Karpas-422 (cell line): ENCODE measurements around the gene ZNG1F. TPM values are rescaled to one million over a fixed set of nuclear protein-coding genes. Genes with fewer than 3 reads are reported as not detected.
"Not testable (repeated sequence)": the region's sequence is repeated elsewhere in the genome, so short reads cannot be mapped to it uniquely, and the experiment has no call there.

ENCODE experiments used
- DNase-seq: peaks from one replicate; pipeline ENCODE4 v3.0.0-alpha.2; 2015
- H2AFZ ChIP-seq: fragments of 200-600 bp; sonication (generic); 2 replicates; pipeline ENCODE4 v1.6.1; 2014; ENCODE audit warnings: antibody characterized with exemption, low read length, mixed read lengths
- H3K27ac ChIP-seq: fragments of 200-600 bp; sonication (generic); 2 replicates; pipeline ENCODE4 v1.5.1; 2014; ENCODE audit warnings: mild to moderate bottlenecking, low read length, moderate library complexity
- H3K27me3 ChIP-seq: fragments of 200-600 bp; sonication (generic); 2 replicates; pipeline ENCODE4 v1.6.1; 2014; ENCODE audit warnings: low read length, mixed read lengths
- H3K36me3 ChIP-seq: fragments of 200-600 bp; sonication (generic); 2 replicates; pipeline ENCODE4 v1.6.1; 2014; ENCODE audit warnings: low read length, mixed read lengths; ENCODE audit not compliant: insufficient read depth
- H3K4me1 ChIP-seq: fragments of 200-600 bp; sonication (generic); 2 replicates; pipeline ENCODE4 v1.6.1; 2014; ENCODE audit warnings: mild to moderate bottlenecking, low read length, mixed read lengths
- H3K4me2 ChIP-seq: fragments of 200-600 bp; sonication (generic); 2 replicates; pipeline ENCODE4 v1.6.1; 2014; ENCODE audit warnings: low read length, low read depth, mild to moderate bottlenecking; ENCODE audit not compliant: poor library complexity, severe bottlenecking
- H3K4me3 ChIP-seq: fragments of 200-600 bp; sonication (generic); 2 replicates; pipeline ENCODE4 v1.5.1; 2014; ENCODE audit warnings: mild to moderate bottlenecking, antibody characterized with exemption, low read length, mixed read lengths
- H3K79me2 ChIP-seq: fragments of 200-600 bp; sonication (generic); 2 replicates; pipeline ENCODE4 v1.6.1; 2014; ENCODE audit warnings: mild to moderate bottlenecking, low read length, mixed read lengths
- H3K9ac ChIP-seq: fragments of 200-600 bp; sonication (generic); 2 replicates; pipeline ENCODE4 v1.6.0; 2014; ENCODE audit warnings: low read length
- H3K9me2 ChIP-seq: fragments of 200-600 bp; sonication (generic), shearing (Covaris generic); replicated peaks from 2 replicates; pipeline ENCODE4 v1.6.0; 2014; ENCODE audit warnings: mild to moderate bottlenecking, low read length, moderate library complexity; ENCODE audit not compliant: insufficient read depth
- H3K9me3 ChIP-seq: fragments of 300-700, 200-600 bp; sonication (generic); 2 replicates; pipeline ENCODE4 v1.6.1; 2014; ENCODE audit warnings: low read length, mixed read lengths
- H4K20me1 ChIP-seq: fragments of 200-600 bp; sonication (generic); 2 replicates; pipeline ENCODE4 v1.6.1; 2014; ENCODE audit warnings: mild to moderate bottlenecking, antibody characterized with exemption, low read length, low read depth; ENCODE audit not compliant: insufficient read depth
- total RNA-seq: library from RNA; depleted of rRNA; stranded (reverse); fragments of >200 nt; shearing (Covaris generic); gene quantifications from 2 replicates; pipeline ENCODE4 v1.2.3, GENCODE V29; 2014; ENCODE audit warnings: low replicate concordance

ZNG1F gene
- total RNA-seq, 1 experiment from 2014 or later = 22.4 TPM

DNA sequence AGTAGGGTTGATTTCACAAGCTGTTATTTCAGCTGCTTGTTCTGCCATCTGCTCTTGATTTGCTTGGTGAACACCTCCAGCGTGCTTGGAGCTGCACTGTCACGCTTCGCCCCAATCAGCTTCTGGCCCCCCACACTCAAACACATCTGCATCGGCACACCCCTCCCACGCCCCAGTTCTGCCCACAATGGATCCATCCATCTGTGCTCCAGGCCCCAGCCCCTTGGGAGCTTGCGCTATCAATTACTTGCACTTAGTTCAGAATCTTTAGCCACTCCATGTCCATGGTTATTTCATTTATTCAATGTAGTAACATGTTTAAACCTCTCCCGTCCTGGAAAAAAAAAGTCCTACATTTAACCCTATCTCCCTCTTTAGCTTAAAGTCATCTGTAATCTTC lies 88.6 kb downstream of the ZNG1F start:
- not testable (repeated sequence) for DNase-seq, H3K9ac ChIP-seq, H3K4me1 ChIP-seq, H3K9me3 ChIP-seq, H3K4me2 ChIP-seq, H3K27me3 ChIP-seq, H3K79me2 ChIP-seq, H2AFZ ChIP-seq, H3K36me3 ChIP-seq, H3K4me3 ChIP-seq, H3K9me2 ChIP-seq, H4K20me1 ChIP-seq, H3K27ac ChIP-seq

DNA sequence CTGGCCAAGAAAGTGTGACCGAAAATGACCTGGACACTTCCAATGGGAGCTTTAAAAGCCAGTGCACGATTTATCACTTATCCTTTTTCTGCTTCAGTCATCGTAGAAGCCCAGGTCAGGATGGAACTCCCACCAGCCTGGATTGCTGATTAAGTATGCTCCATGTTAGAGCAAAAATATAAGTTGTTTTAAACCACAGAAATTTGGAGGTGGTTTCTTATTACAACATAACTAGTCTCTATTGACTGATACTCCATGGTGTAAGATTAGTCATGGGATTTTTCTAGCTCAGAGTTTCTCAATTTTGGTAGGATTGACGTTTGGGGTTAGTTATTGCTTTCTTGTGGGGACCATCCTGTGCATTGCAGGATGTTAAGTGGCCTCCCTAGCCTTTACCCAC lies 90.4 kb downstream of the ZNG1F start:
- H3K9me2 ChIP-seq, H2AFZ ChIP-seq, H3K4me2 ChIP-seq, H3K4me1 ChIP-seq, H3K36me3 ChIP-seq, H3K79me2 ChIP-seq, H3K9ac ChIP-seq, H3K27ac ChIP-seq, H3K27me3 ChIP-seq, H3K9me3 ChIP-seq, H3K4me3 ChIP-seq, H4K20me1 ChIP-seq: not testable (repeated sequence)
- DNase-seq = peak; percentile 1

DNA sequence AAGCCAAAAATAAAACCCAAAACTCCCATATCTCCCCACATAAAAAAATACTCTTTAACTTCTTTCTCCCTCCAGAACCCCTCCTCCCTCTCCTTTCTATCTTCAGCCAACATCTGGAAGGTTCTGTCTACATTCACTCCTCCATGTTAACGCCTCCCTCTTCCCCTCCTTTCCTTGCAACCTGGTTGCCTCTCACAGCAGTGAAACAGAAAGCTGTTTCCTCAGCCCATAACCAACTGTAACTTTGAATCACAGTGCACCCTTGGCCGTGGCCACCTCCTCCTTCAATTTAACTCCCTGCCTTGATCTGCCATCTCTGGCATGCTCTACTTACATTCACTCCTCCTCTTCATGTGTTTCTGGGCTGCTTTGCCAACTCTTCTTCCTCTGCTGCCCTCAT lies 94.1 kb downstream of the ZNG1F start:
- H3K36me3 ChIP-seq, H3K4me3 ChIP-seq, H3K9me2 ChIP-seq, H3K4me2 ChIP-seq, H2AFZ ChIP-seq, H3K9me3 ChIP-seq, H3K27ac ChIP-seq, H4K20me1 ChIP-seq, DNase-seq, H3K79me2 ChIP-seq, H3K9ac ChIP-seq, H3K4me1 ChIP-seq, H3K27me3 ChIP-seq: not testable (repeated sequence)

DNA sequence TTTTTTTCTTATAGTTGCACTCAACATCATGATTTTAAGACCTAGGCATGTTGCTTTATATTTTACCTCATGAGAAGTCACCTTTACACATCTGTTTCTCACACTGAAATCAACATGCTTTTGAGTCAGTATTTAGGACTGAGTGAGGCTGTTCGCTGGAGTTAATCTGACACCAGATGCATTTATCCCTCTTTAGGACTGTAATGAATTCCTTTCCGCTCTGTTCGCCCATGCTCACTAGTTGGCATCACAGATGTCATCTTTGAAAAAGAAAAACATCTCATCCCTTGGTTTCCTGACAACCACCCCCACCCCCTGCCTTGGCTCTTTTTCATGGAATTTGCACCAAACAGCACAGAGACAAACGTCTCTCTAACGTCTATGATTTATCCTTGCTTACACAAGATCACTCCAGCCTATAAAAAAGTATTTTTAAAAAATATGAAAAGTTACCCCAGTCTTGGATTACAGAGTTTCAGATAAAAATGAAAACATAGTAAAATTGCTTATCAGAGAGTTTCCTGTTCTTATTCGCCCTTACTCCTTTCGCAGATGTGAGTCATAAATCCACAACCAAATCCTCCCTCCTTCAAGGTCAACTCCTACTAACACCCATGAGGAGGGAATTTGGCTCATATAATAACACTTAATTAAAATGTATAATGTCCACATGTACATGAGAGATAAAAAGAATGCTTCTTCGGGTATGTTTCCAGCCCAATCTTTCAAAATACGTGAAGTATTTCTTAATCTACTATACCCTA lies 94.9 kb downstream of the ZNG1F start:
- DNase-seq, H3K79me2 ChIP-seq, H3K27ac ChIP-seq, H3K36me3 ChIP-seq, H2AFZ ChIP-seq, H3K4me3 ChIP-seq, H3K9ac ChIP-seq, H4K20me1 ChIP-seq, H3K9me3 ChIP-seq, H3K4me2 ChIP-seq, H3K4me1 ChIP-seq, H3K9me2 ChIP-seq, H3K27me3 ChIP-seq: not testable (repeated sequence)

DNA sequence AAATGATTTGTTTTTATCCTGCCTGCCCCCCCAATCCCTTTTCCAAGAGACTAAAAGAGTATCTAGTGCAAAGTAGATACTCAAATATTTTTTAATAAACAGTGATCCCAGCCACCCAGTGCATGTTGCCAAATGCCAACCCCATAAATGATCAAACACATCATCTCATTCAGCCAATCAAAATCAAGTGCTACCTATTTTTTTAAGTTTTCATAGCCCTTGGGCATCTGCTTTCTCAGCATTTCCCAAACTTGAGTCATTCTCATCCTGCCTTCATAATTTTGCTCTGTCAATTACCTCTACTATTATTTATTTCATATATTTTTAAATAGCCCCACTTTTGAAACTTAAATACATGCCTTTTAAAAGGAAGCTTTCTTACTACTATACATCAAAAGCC lies 98.2 kb downstream of the ZNG1F start:
- not testable (repeated sequence) for H4K20me1 ChIP-seq, H3K9me2 ChIP-seq, H3K4me3 ChIP-seq, H3K4me2 ChIP-seq, H3K9me3 ChIP-seq, DNase-seq, H3K27ac ChIP-seq, H3K9ac ChIP-seq, H3K79me2 ChIP-seq, H3K36me3 ChIP-seq, H2AFZ ChIP-seq, H3K27me3 ChIP-seq, H3K4me1 ChIP-seq

DNA sequence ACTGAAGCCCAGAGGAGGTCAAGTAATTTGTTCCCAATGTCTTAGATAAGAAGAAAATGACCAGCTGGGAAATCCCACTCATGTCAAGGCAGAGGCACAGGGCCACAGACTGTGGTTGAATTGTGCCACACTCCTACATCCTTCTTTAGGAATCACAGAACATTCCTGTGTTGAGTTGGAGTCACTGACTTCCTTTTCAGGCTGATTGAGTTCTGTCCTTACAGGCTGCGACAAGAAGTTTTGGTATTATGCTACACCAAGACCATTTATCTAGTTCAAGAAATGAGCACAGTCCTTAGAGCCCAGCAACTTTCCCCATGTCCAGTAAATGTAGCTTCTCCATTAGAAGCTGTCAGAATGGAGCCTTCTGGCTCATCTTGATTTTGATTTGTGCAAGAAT lies 98.7 kb downstream of the ZNG1F start:
- not testable (repeated sequence) for H3K27me3 ChIP-seq, H4K20me1 ChIP-seq, H3K79me2 ChIP-seq, H3K4me3 ChIP-seq, H3K9me3 ChIP-seq, H3K9ac ChIP-seq, H3K4me2 ChIP-seq, H3K9me2 ChIP-seq, H3K27ac ChIP-seq, H2AFZ ChIP-seq, H3K36me3 ChIP-seq, H3K4me1 ChIP-seq
- peak; percentile 29 for DNase-seq

DNA sequence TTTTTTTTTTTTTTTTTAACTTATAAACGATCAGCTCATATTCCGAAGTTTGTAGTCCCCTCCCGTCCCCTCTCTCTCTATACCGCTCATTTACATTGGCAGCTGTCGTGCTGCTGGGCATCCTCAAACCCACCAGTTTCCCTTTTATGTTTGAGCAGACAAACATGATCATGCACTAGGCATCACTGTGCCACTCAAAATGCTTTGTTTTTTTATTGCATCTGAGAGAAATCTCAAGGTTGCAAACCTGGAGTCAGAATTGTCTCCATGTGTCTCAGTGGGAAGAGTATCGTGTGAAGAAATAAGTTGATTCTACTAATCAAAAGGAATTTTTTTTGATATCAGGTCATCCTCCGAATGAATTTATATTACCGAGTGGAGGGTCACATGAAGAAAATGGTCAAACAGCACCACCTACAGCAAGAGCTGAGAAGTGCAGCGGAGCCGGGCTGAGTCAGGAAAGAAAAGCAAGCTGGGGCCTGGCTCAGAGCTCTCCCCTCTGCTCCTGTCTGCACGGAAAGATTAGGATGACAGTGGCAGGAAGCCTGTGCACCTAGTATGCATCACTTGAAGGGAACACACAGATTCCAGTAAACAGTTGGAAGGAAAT lies 100.6 kb downstream of the ZNG1F start:
- not testable (repeated sequence) for H3K9ac ChIP-seq, H3K27ac ChIP-seq, H3K79me2 ChIP-seq, H3K36me3 ChIP-seq, H2AFZ ChIP-seq, H3K4me1 ChIP-seq, H3K4me2 ChIP-seq, H3K9me3 ChIP-seq, H3K27me3 ChIP-seq, H3K9me2 ChIP-seq, H3K4me3 ChIP-seq, H4K20me1 ChIP-seq
- peak; percentile 20 for DNase-seq

DNA sequence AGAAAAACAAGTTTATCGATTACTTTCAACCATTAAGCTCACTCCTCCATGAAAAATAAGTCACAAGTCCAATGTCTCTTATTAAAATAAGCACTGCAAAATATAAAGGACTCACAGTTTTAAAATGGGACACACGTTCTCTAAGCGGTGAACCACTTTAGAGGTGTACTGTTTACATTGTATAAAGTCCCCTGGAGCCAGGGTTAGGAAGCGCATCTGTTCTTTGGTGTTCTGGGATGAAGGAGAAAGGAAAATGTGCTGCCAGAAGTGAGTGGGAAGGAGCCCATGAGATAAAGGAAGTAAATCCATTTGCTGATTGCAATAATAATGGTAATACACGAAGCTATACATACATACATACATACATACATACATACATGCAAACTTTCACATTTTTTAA lies 101.2 kb downstream of the ZNG1F start:
- not testable (repeated sequence) for H3K36me3 ChIP-seq, H3K27ac ChIP-seq, H2AFZ ChIP-seq, H3K9me2 ChIP-seq, H3K4me3 ChIP-seq, H3K4me2 ChIP-seq, H3K27me3 ChIP-seq, H3K79me2 ChIP-seq, H3K9ac ChIP-seq, H4K20me1 ChIP-seq, H3K9me3 ChIP-seq, H3K4me1 ChIP-seq
- DNase-seq = peak; percentile 27
